ENCODE data around the gene NXPH2.

DNA sequence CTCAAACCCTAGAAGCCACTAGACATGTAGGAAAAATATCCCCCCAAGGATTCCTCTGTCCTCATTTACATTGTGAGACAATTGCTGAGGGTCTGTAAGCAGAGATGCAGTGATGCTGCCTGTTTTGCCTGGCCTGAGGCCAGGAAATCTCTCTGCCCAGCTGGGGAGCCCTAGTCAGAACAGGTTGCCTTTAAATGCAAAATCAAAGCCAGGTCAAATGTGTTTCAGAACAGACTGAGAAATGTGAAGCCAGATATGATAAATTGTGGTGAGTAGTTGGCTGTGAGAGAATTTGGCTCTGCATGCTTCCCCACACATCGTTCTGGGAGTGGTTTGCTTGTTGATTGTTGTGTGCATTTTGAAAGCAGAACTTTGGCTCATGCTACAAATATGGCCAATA lies 38.4 kb upstream of the NXPH2 start:
- TF ChIP-seq, protein P1, sequence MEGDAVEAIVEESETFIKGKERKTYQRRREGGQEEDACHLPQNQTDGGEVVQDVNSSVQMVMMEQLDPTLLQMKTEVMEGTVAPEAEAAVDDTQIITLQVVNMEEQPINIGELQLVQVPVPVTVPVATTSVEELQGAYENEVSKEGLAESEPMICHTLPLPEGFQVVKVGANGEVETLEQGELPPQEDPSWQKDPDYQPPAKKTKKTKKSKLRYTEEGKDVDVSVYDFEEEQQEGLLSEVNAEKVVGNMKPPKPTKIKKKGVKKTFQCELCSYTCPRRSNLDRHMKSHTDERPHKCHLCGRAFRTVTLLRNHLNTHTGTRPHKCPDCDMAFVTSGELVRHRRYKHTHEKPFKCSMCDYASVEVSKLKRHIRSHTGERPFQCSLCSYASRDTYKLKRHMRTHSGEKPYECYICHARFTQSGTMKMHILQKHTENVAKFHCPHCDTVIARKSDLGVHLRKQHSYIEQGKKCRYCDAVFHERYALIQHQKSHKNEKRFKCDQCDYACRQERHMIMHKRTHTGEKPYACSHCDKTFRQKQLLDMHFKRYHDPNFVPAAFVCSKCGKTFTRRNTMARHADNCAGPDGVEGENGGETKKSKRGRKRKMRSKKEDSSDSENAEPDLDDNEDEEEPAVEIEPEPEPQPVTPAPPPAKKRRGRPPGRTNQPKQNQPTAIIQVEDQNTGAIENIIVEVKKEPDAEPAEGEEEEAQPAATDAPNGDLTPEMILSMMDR (IDR thresholded peaks at IDR 0.05), result no peak
- TF ChIP-seq POLR2A (IDR thresholded peaks at IDR 0.05) (no peak), EP300 (IDR thresholded peaks at IDR 0.05) (no peak)

Data from ovary (tissue), 3 donors.